Measurements from ENCODE around the gene KRTAP4-3.
"Not testable (repeated sequence)": the region's sequence is repeated elsewhere in the genome, so short reads cannot be mapped to it uniquely, and the experiment has no call there.

Gene KRTAP4-3

GRCh38 chr17:41150026-41150425, 18.0 kb downstream of the KRTAP4-3 start:
- no peak for DNase-seq

GRCh38 chr17:41149652-41149985, 18.4 kb downstream of the KRTAP4-3 start, which contains the start of gene KRTAP4-5:
KRTAP4-5 (minus strand) TSS chr17:41149825; CDS start chr17:41149767, 58 bp downstream.
- DNase-seq, result no peak

- not testable (repeated sequence) for DNase-seq
These were observed 18.9 kb downstream of the KRTAP4-3 start for GRCh38 chr17:41148971-41149651.

- no peak for DNase-seq
These were observed 20.4 kb downstream of the KRTAP4-3 start for GRCh38 chr17:41147531-41148204.

GRCh38 chr17:41145261-41145660, 22.8 kb downstream of the KRTAP4-3 start:
- no peak for DNase-seq

GRCh38 chr17:41144846-41145245, 23.2 kb downstream of the KRTAP4-3 start:
- no peak for DNase-seq

GRCh38 chr17:41141361-41141760, 26.7 kb downstream of the KRTAP4-3 start:
- no peak for DNase-seq

- no peak for DNase-seq
These were observed 27.5 kb downstream of the KRTAP4-3 start, which contains the start of gene KRTAP4-6 for GRCh38 chr17:41140360-41141131. KRTAP4-6 (minus strand) TSS chr17:41140544; CDS start chr17:41140487, 57 bp downstream.

GRCh38 chr17:41139865-41140264, 28.2 kb downstream of the KRTAP4-3 start:
- DNase-seq, result not testable (repeated sequence)

GRCh38 chr17:41133880-41134735, 33.9 kb downstream of the KRTAP4-3 start:
- no peak for DNase-seq

GRCh38 chr17:41131979-41132378, 36.0 kb downstream of the KRTAP4-3 start:
- DNase-seq, result no peak

- no peak for DNase-seq
These were observed 40.6 kb downstream of the KRTAP4-3 start for GRCh38 chr17:41127371-41127770.

- no peak for DNase-seq
These were observed 41.6 kb downstream of the KRTAP4-3 start for GRCh38 chr17:41126412-41126811.

- DNase-seq, result no peak
These were observed 43.0 kb downstream of the KRTAP4-3 start for GRCh38 chr17:41125064-41125463.

GRCh38 chr17:41123991-41124371, 44.0 kb downstream of the KRTAP4-3 start, which contains the start of gene KRTAP4-12:
KRTAP4-12 (minus strand) TSS chr17:41124182; CDS start chr17:41124122, 60 bp downstream.
- not testable (repeated sequence) for DNase-seq

- not testable (repeated sequence) for DNase-seq
These were observed 44.6 kb downstream of the KRTAP4-3 start for GRCh38 chr17:41123292-41123990.

- no peak for DNase-seq
These were observed 46.3 kb downstream of the KRTAP4-3 start for GRCh38 chr17:41121742-41122141.

GRCh38 chr17:41119696-41120690, 48.0 kb downstream of the KRTAP4-3 start:
- DNase-seq, result not testable (repeated sequence)

GRCh38 chr17:41118721-41119120, 49.3 kb downstream of the KRTAP4-3 start:
- no peak for DNase-seq

GRCh38 chr17:41117846-41118386, 50.1 kb downstream of the KRTAP4-3 start, which contains the start of gene KRTAP4-11:
KRTAP4-11 (minus strand) TSS chr17:41118373; CDS start chr17:41118315, 58 bp downstream.
- not testable (repeated sequence) for DNase-seq
